ENCODE measurements around the gene MEF2D.

DNA sequence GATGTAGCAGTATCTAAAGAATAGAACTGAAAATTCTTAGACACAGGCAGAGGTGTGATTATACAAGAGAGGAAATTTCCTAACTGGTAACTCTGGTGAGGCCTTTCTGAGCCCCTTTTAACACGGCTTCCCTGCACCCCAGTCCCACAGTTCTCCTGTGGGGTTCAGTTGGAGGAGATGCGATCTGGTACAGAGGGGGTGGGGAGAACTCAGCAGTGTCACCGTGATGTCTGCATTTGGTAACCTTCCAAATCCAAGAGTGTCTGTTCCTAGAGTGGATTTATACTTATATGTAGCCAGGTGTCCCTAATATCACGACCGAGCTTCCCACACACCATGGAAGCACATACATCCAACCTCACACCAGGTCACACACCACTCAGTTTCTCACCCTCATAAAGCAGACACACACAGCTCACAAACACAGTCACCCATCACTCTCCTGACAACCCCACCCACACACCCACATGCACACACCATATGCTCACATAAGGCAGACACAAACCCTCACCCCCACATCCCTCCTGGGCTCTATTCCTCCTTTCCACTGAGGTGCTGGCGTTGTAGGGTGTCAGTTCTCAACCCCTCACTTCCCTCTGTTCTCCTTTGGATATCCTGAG is 83.1 kb downstream of the MEF2D start:
- TF ChIP-seq, protein P1, sequence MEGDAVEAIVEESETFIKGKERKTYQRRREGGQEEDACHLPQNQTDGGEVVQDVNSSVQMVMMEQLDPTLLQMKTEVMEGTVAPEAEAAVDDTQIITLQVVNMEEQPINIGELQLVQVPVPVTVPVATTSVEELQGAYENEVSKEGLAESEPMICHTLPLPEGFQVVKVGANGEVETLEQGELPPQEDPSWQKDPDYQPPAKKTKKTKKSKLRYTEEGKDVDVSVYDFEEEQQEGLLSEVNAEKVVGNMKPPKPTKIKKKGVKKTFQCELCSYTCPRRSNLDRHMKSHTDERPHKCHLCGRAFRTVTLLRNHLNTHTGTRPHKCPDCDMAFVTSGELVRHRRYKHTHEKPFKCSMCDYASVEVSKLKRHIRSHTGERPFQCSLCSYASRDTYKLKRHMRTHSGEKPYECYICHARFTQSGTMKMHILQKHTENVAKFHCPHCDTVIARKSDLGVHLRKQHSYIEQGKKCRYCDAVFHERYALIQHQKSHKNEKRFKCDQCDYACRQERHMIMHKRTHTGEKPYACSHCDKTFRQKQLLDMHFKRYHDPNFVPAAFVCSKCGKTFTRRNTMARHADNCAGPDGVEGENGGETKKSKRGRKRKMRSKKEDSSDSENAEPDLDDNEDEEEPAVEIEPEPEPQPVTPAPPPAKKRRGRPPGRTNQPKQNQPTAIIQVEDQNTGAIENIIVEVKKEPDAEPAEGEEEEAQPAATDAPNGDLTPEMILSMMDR (IDR thresholded peaks at IDR 0.05; ENCODE audit: low read depth, low read length, poor library complexity, severe bottlenecking): no peak
- no peak for TF ChIP-seq EZH2phosphoT487 (IDR thresholded peaks at IDR 0.05; ENCODE audit: borderline replicate concordance, low read length)

Data from DOHH2 (cell line).